Measurements from ENCODE around the gene GPR63.

GPR63 gene

GRCh38 chr6:96821034-96821433, 16.2 kb downstream of the GPR63 start:
- Histone ChIP-seq H3K27ac (ENCODE audit: low read length) (no peak overlapping the region), H3K4me3 (ENCODE audit: low read depth in 1 of 2, low read length in 2 of 2) (no peak overlapping the region), H3K27me3 (ENCODE audit: low read depth, low read length) (no peaks in the 10 kb centered on the region), H3K9me3 (ENCODE audit: control insufficient read depth in 1 of 2, low read length in 2 of 2) (no peaks in the 10 kb centered on the region), H3K36me3 (ENCODE audit: control insufficient read depth in 1 of 2, insufficient read depth in 2 of 2, low read length in 2 of 2) (no peaks in the 10 kb centered on the region), H3K4me1 (ENCODE audit: control insufficient read depth in 1 of 2, insufficient read depth in 2 of 2, low read length in 2 of 2) (no peaks in the 10 kb centered on the region)

- Histone ChIP-seq H3K36me3 (ENCODE audit: control insufficient read depth in 1 of 2, insufficient read depth in 2 of 2, low read length in 2 of 2) (no peaks in the 10 kb centered on the region), H3K27ac (ENCODE audit: low read length) (no peak overlapping the region), H3K27me3 (ENCODE audit: low read depth, low read length) (no peaks in the 10 kb centered on the region), H3K4me3 (ENCODE audit: low read depth in 1 of 2, low read length in 2 of 2) (peak overlapping the region in 1 of 2 donors; percentile 21), H3K4me1 (ENCODE audit: control insufficient read depth in 1 of 2, insufficient read depth in 2 of 2, low read length in 2 of 2) (no peaks in the 10 kb centered on the region), H3K9me3 (ENCODE audit: control insufficient read depth in 1 of 2, low read length in 2 of 2) (no peaks in the 10 kb centered on the region)
These were observed 20.9 kb downstream of the GPR63 start for GRCh38 chr6:96816301-96816817.

GRCh38 chr6:96814625-96815024, 22.7 kb downstream of the GPR63 start:
- Histone ChIP-seq H3K27me3 (ENCODE audit: low read depth, low read length) (no peaks in the 10 kb centered on the region), H3K4me3 (ENCODE audit: low read depth in 1 of 2, low read length in 2 of 2) (no peak overlapping the region), H3K36me3 (ENCODE audit: control insufficient read depth in 1 of 2, insufficient read depth in 2 of 2, low read length in 2 of 2) (no peaks in the 10 kb centered on the region), H3K4me1 (ENCODE audit: control insufficient read depth in 1 of 2, insufficient read depth in 2 of 2, low read length in 2 of 2) (no peaks in the 10 kb centered on the region), H3K9me3 (ENCODE audit: control insufficient read depth in 1 of 2, low read length in 2 of 2) (no peaks in the 10 kb centered on the region), H3K27ac (ENCODE audit: low read length) (no peak overlapping the region)

- no peaks in the 10 kb centered on the region for H3K27me3 ChIP-seq (ENCODE audit: low read depth, low read length)
- no peak overlapping the region for H3K4me3 ChIP-seq (ENCODE audit: low read depth in 1 of 2, low read length in 2 of 2)
- H3K36me3 ChIP-seq (ENCODE audit: control insufficient read depth in 1 of 2, insufficient read depth in 2 of 2, low read length in 2 of 2): no peaks in the 10 kb centered on the region
- no peaks in the 10 kb centered on the region for H3K9me3 ChIP-seq (ENCODE audit: control insufficient read depth in 1 of 2, low read length in 2 of 2)
- H3K4me1 ChIP-seq (ENCODE audit: control insufficient read depth in 1 of 2, insufficient read depth in 2 of 2, low read length in 2 of 2): no peaks in the 10 kb centered on the region
- no peak overlapping the region for H3K27ac ChIP-seq (ENCODE audit: low read length)
These were observed 25.1 kb downstream of the GPR63 start for GRCh38 chr6:96812077-96812703.

GRCh38 chr6:96811670-96812069, 25.6 kb downstream of the GPR63 start:
- Histone ChIP-seq H3K36me3 (ENCODE audit: control insufficient read depth in 1 of 2, insufficient read depth in 2 of 2, low read length in 2 of 2) (no peaks in the 10 kb centered on the region), H3K9me3 (ENCODE audit: control insufficient read depth in 1 of 2, low read length in 2 of 2) (no peaks in the 10 kb centered on the region), H3K27me3 (ENCODE audit: low read depth, low read length) (no peaks in the 10 kb centered on the region), H3K27ac (ENCODE audit: low read length) (no peak overlapping the region), H3K4me1 (ENCODE audit: control insufficient read depth in 1 of 2, insufficient read depth in 2 of 2, low read length in 2 of 2) (no peaks in the 10 kb centered on the region), H3K4me3 (ENCODE audit: low read depth in 1 of 2, low read length in 2 of 2) (no peak overlapping the region)

- no peaks in the 10 kb centered on the region for H3K4me1 ChIP-seq (ENCODE audit: control insufficient read depth in 1 of 2, insufficient read depth in 2 of 2, low read length in 2 of 2)
- H3K9me3 ChIP-seq (ENCODE audit: control insufficient read depth in 1 of 2, low read length in 2 of 2): no peaks in the 10 kb centered on the region
- no peak overlapping the region for H3K27ac ChIP-seq (ENCODE audit: low read length)
- no peaks in the 10 kb centered on the region for H3K27me3 ChIP-seq (ENCODE audit: low read depth, low read length)
- H3K4me3 ChIP-seq (ENCODE audit: low read depth in 1 of 2, low read length in 2 of 2): no peak overlapping the region
- H3K36me3 ChIP-seq (ENCODE audit: control insufficient read depth in 1 of 2, insufficient read depth in 2 of 2, low read length in 2 of 2): no peaks in the 10 kb centered on the region
These were observed 26.1 kb downstream of the GPR63 start for GRCh38 chr6:96811136-96811535.

GRCh38 chr6:96809119-96809518, 28.2 kb downstream of the GPR63 start:
- no peaks in the 10 kb centered on the region for H3K27me3 ChIP-seq (ENCODE audit: low read depth, low read length)
- no peak overlapping the region for H3K27ac ChIP-seq (ENCODE audit: low read length)
- H3K9me3 ChIP-seq (ENCODE audit: control insufficient read depth in 1 of 2, low read length in 2 of 2): no peaks in the 10 kb centered on the region
- no peaks in the 10 kb centered on the region for H3K4me1 ChIP-seq (ENCODE audit: control insufficient read depth in 1 of 2, insufficient read depth in 2 of 2, low read length in 2 of 2)
- no peak overlapping the region for H3K4me3 ChIP-seq (ENCODE audit: low read depth in 1 of 2, low read length in 2 of 2)
- H3K36me3 ChIP-seq (ENCODE audit: control insufficient read depth in 1 of 2, insufficient read depth in 2 of 2, low read length in 2 of 2): no peaks in the 10 kb centered on the region

- H3K27me3 ChIP-seq (ENCODE audit: low read depth, low read length): no peaks in the 10 kb centered on the region
These were observed 34.2 kb downstream of the GPR63 start for GRCh38 chr6:96803106-96803481.

GRCh38 chr6:96795481-96795880, 41.8 kb downstream of the GPR63 start:
- Histone ChIP-seq H3K27me3 (ENCODE audit: low read depth, low read length) (no peaks in the 10 kb centered on the region), H3K9me3 (ENCODE audit: control insufficient read depth in 1 of 2, low read length in 2 of 2) (no peaks in the 10 kb centered on the region), H3K4me3 (ENCODE audit: low read depth in 1 of 2, low read length in 2 of 2) (no peak overlapping the region), H3K27ac (ENCODE audit: low read length) (no peak overlapping the region), H3K36me3 (ENCODE audit: control insufficient read depth in 1 of 2, insufficient read depth in 2 of 2, low read length in 2 of 2) (peaks cover 0 to 8% of the 10 kb centered on the region in 2 donors), H3K4me1 (ENCODE audit: control insufficient read depth in 1 of 2, insufficient read depth in 2 of 2, low read length in 2 of 2) (no peaks in the 10 kb centered on the region)

More at GRCh38 chr6:96803106-96803481, 34.2 kb downstream of the GPR63 start:
- H3K4me3 ChIP-seq (ENCODE audit: low read depth in 1 of 2, low read length in 2 of 2): no peak overlapping the region
- H3K36me3 ChIP-seq (ENCODE audit: control insufficient read depth in 1 of 2, insufficient read depth in 2 of 2, low read length in 2 of 2): peaks cover 0 to 8% of the 10 kb centered on the region in 2 donors
- H3K9me3 ChIP-seq (ENCODE audit: control insufficient read depth in 1 of 2, low read length in 2 of 2): no peaks in the 10 kb centered on the region
- no peaks in the 10 kb centered on the region for H3K4me1 ChIP-seq (ENCODE audit: control insufficient read depth in 1 of 2, insufficient read depth in 2 of 2, low read length in 2 of 2)
- no peak overlapping the region for H3K27ac ChIP-seq (ENCODE audit: low read length)

GRCh38 chr6:96794980-96795379, 42.3 kb downstream of the GPR63 start:
- Histone ChIP-seq H3K36me3 (ENCODE audit: control insufficient read depth in 1 of 2, insufficient read depth in 2 of 2, low read length in 2 of 2) (peaks cover 0 to 8% of the 10 kb centered on the region in 2 donors), H3K9me3 (ENCODE audit: control insufficient read depth in 1 of 2, low read length in 2 of 2) (no peaks in the 10 kb centered on the region), H3K27ac (ENCODE audit: low read length) (no peak overlapping the region), H3K4me1 (ENCODE audit: control insufficient read depth in 1 of 2, insufficient read depth in 2 of 2, low read length in 2 of 2) (no peaks in the 10 kb centered on the region), H3K4me3 (ENCODE audit: low read depth in 1 of 2, low read length in 2 of 2) (no peak overlapping the region), H3K27me3 (ENCODE audit: low read depth, low read length) (no peaks in the 10 kb centered on the region)

GRCh38 chr6:96792561-96793190, 44.6 kb downstream of the GPR63 start:
- Histone ChIP-seq H3K9me3 (ENCODE audit: control insufficient read depth in 1 of 2, low read length in 2 of 2) (no peaks in the 10 kb centered on the region), H3K36me3 (ENCODE audit: control insufficient read depth in 1 of 2, insufficient read depth in 2 of 2, low read length in 2 of 2) (no peaks in the 10 kb centered on the region), H3K4me3 (ENCODE audit: low read depth in 1 of 2, low read length in 2 of 2) (no peak overlapping the region), H3K27ac (ENCODE audit: low read length) (no peak overlapping the region), H3K4me1 (ENCODE audit: control insufficient read depth in 1 of 2, insufficient read depth in 2 of 2, low read length in 2 of 2) (no peaks in the 10 kb centered on the region), H3K27me3 (ENCODE audit: low read depth, low read length) (no peaks in the 10 kb centered on the region)

GRCh38 chr6:96789871-96790270, 47.4 kb downstream of the GPR63 start:
- no peaks in the 10 kb centered on the region for H3K4me1 ChIP-seq (ENCODE audit: control insufficient read depth in 1 of 2, insufficient read depth in 2 of 2, low read length in 2 of 2)
- H3K9me3 ChIP-seq (ENCODE audit: control insufficient read depth in 1 of 2, low read length in 2 of 2): no peaks in the 10 kb centered on the region
- no peaks in the 10 kb centered on the region for H3K36me3 ChIP-seq (ENCODE audit: control insufficient read depth in 1 of 2, insufficient read depth in 2 of 2, low read length in 2 of 2)
- no peak overlapping the region for H3K27ac ChIP-seq (ENCODE audit: low read length)
- H3K27me3 ChIP-seq (ENCODE audit: low read depth, low read length): no peaks in the 10 kb centered on the region
- no peak overlapping the region for H3K4me3 ChIP-seq (ENCODE audit: low read depth in 1 of 2, low read length in 2 of 2)
